GM23338 (cell line): Measurements from ENCODE around the gene MBNL3.

Experiments
- CREB1 ChIP-seq: fragments of 250-450 bp; sonication (Bioruptor Pico); IDR thresholded peaks from 2 replicates; pipeline ENCODE4 v1.5.0; 2020; ENCODE audit warnings: low read depth, mild to moderate bottlenecking, moderate library complexity
- CTCF ChIP-seq, 2 experiments: fragments of 200-600 bp in 1 of 2; sonication (generic) in 1 of 2; conservative IDR thresholded peaks; 2 replicates each; pipeline versions ENCODE4 v1.5.1 to v1.6.1; 2016 to 2017; ENCODE audit warnings: antibody characterized with exemption in 2 of 2, low read depth in 2 of 2, mild to moderate bottlenecking in 2 of 2, moderate library complexity in 1 of 2
- ETS1 ChIP-seq: IDR thresholded peaks from 2 replicates; pipeline ENCODE4 v1.6.1; 2016; ENCODE audit warnings: antibody characterized with exemption
- EZH2 ChIP-seq: fragments of 200-600 bp; sonication (generic); IDR thresholded peaks from one replicate; pipeline ENCODE4 v1.8.0; 2017; ENCODE audit warnings: antibody characterized with exemption, mild to moderate bottlenecking, low read depth; ENCODE audit not compliant: unreplicated experiment
- EZH2phosphoT487 ChIP-seq: fragments of 200-600 bp; sonication (generic); IDR thresholded peaks from one replicate; pipeline ENCODE4 v1.8.1; 2018; ENCODE audit warnings: antibody characterized with exemption; ENCODE audit not compliant: unreplicated experiment
- JUNB ChIP-seq: IDR thresholded peaks from one replicate; pipeline ENCODE4 v1.6.1; 2016; ENCODE audit warnings: antibody characterized with exemption; ENCODE audit not compliant: unreplicated experiment
- NANOG ChIP-seq: IDR thresholded peaks from 2 replicates; pipeline ENCODE4 v1.6.1; 2016; ENCODE audit warnings: antibody characterized with exemption, borderline replicate concordance
- POLR2AphosphoS5 ChIP-seq: IDR thresholded peaks from 2 replicates; pipeline ENCODE4 v1.6.1; 2016; ENCODE audit warnings: antibody characterized with exemption, low read depth
- REST ChIP-seq: IDR thresholded peaks from one replicate; pipeline ENCODE4 v1.6.1; 2018; ENCODE audit warnings: antibody characterized with exemption; ENCODE audit not compliant: unreplicated experiment
- STAT1 ChIP-seq: IDR thresholded peaks from one replicate; pipeline ENCODE4 v1.6.1; 2016; ENCODE audit warnings: antibody characterized with exemption; ENCODE audit not compliant: unreplicated experiment
- ZNF114 ChIP-seq: fragments of 250-450 bp; sonication (Bioruptor Pico); IDR thresholded peaks from 2 replicates; pipeline ENCODE4 v1.5.0; 2020; ENCODE audit warnings: mild to moderate bottlenecking, moderate library complexity
- ZNF331 ChIP-seq: fragments of 250-450 bp; sonication (Bioruptor Pico); IDR thresholded peaks from 2 replicates; pipeline ENCODE4 v1.5.0; 2020; ENCODE audit warnings: low read depth, mild to moderate bottlenecking, moderate library complexity

GRCh38 chrX:132443196-132444135 lies 45.4 kb downstream of the MBNL3 start:
- no peak for TF ChIP-seq POLR2AphosphoS5
- TF ChIP-seq EZH2, result no peak
- no peak for TF ChIP-seq JUNB
- TF ChIP-seq CTCF (conservative IDR thresholded peaks at IDR 0.05; ENCODE audit: low read depth in 2 of 2), result no peak
- TF ChIP-seq EZH2phosphoT487, result no peak
- TF ChIP-seq ZNF331, result no peak
- TF ChIP-seq REST, result no peak
- TF ChIP-seq ZNF114 (CRISPR knock-in tag), result no peak
- TF ChIP-seq CREB1 (CRISPR knock-in tag), result no peak
- TF ChIP-seq STAT1, result no peak
- no peak for TF ChIP-seq ETS1
- TF ChIP-seq NANOG, result no peak
